Neural progenitor cell (in vitro differentiated cells): ENCODE results near the gene SLC25A26.

ENCODE experiments used
- CTCF ChIP-seq: fragments of 200-600 bp; sonication (generic); IDR thresholded peaks from 2 replicates; pipeline ENCODE4 v1.5.1; 2017; ENCODE audit warnings: antibody characterized with exemption, mild to moderate bottlenecking
- EZH2phosphoT487 ChIP-seq: fragments of 200-600 bp; sonication (generic); IDR thresholded peaks from 2 replicates; pipeline ENCODE4 v1.6.1; 2017; ENCODE audit warnings: antibody characterized with exemption

- TF ChIP-seq CTCF (no peak), EZH2phosphoT487 (no peak)
Measured at GRCh38 chr3:66396888-66397287, 176.1 kb downstream of the SLC25A26 start.
